BJ (cell line): Measurements from ENCODE around the gene B3GAT1. TPM values are rescaled to one million over a fixed set of nuclear protein-coding genes. Genes with fewer than 3 reads are reported as not detected.

Experiments used
- CTCF ChIA-PET: fragments of 350-600 bp; formaldehyde crosslinking; extraction: SDS; loops from one replicate; lab custom pipeline; 2021; ENCODE audit warnings: antibody characterized with exemption, inconsistent platforms; lab: Yijun Ruan, JAX
- POLR2A ChIA-PET: fragments of 300-600 bp; sonication (Branson Sonifier 250); formaldehyde crosslinking; extraction: SDS; loops from one replicate; lab custom pipeline; 2021; ENCODE audit warnings: antibody characterized with exemption; lab: Charles Lee
- DNase-seq: peaks from one replicate; pipeline ENCODE4 v3.0.0-alpha.2; 2011; ENCODE audit warnings: low read depth
- H3K27me3 ChIP-seq: 2 replicates; pipeline ENCODE4 v1.6.0; 2011; ENCODE audit warnings: low read length; ENCODE audit not compliant: control insufficient read depth, insufficient read depth
- H3K36me3 ChIP-seq: 2 replicates; pipeline ENCODE4 v1.5.1; 2011; ENCODE audit warnings: low read length; ENCODE audit not compliant: control insufficient read depth, insufficient read depth
- H3K4me3 ChIP-seq: 2 replicates; pipeline ENCODE4 v1.5.1; 2011; ENCODE audit warnings: low read depth, mild to moderate bottlenecking, control low read depth, low read length
- polyA plus RNA-seq: library from polyadenylated mRNA; depleted of rRNA; stranded (reverse); fragments of >200 nt; gene quantifications from 2 replicates; pipeline ENCODE4 v1.2.3, GENCODE V29; 2011
- TF ChIP-seq, protein P1 (sequence below): IDR thresholded peaks from 2 replicates; pipeline ENCODE4 v1.5.1; 2011; ENCODE audit warnings: low read depth, mild to moderate bottlenecking, control low read depth, inconsistent platforms, low read length, moderate library complexity; ENCODE audit not compliant: insufficient read depth

The B3GAT1 gene
- polyA plus RNA-seq, 1 experiment, result not detected

DNA sequence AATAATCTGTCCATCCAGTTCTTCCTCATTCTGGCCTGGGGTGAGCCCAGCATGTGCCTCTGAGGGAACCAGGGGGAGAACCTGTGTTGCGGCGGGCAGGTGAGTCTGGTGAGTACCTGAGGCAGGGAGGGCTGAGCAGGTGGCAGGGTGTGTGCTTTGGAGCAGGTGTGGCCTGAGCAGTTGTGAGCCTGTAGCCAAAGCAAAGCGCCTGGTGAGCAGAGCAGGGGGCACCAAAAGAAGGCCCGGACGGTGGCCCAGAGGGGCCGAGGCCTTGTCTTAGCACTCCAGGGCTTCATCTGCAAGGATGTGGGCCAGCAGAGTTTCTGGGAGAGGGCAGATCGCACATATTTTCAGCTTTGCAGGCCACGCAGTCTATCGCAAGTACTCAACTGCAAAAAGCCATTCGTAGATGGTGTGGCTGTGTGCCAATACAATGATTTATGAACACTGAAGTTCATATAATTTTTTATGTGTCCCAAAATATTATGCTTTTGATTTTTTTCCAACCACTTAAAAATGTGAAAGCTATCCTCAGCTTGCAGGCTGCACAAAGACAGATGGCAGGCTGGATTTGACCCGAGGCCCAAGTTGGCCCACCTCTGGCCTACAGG is 71.6 kb downstream of the B3GAT1 start:
- POLR2A ChIA-PET, result no interaction called here

DNA sequence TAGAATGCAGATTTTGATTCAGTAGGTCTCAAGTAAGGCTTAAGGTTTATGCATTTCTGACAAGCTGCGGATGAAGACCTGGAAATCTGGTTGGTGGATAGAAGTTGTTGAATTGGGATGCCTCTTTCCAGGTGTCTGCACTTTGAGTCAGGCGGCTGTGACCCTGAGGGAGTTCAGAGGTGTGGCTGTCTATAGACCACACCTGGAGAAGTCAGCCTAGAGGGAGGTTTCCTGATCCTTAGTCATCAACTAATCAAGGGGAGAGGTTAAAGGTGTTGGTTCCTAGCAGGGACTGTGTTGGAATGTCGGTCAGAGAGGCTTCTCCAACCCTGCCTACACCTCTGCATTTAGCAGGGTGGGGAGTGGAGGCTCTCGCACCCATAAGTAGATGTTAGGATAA is 72.3 kb downstream of the B3GAT1 start:
- Histone ChIP-seq H3K27me3 (no peaks in the 10 kb centered on the region), H3K4me3 (no peak overlapping the region), H3K36me3 (no peaks in the 10 kb centered on the region)
- TF ChIP-seq, protein P1, sequence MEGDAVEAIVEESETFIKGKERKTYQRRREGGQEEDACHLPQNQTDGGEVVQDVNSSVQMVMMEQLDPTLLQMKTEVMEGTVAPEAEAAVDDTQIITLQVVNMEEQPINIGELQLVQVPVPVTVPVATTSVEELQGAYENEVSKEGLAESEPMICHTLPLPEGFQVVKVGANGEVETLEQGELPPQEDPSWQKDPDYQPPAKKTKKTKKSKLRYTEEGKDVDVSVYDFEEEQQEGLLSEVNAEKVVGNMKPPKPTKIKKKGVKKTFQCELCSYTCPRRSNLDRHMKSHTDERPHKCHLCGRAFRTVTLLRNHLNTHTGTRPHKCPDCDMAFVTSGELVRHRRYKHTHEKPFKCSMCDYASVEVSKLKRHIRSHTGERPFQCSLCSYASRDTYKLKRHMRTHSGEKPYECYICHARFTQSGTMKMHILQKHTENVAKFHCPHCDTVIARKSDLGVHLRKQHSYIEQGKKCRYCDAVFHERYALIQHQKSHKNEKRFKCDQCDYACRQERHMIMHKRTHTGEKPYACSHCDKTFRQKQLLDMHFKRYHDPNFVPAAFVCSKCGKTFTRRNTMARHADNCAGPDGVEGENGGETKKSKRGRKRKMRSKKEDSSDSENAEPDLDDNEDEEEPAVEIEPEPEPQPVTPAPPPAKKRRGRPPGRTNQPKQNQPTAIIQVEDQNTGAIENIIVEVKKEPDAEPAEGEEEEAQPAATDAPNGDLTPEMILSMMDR, result no peak
- DNase-seq, result no peak
- POLR2A ChIA-PET, result no interaction called here
- CTCF ChIA-PET, result no interaction called here

More for the DNA sequence above, 71.6 kb downstream of the B3GAT1 start:
- Histone ChIP-seq H3K4me3 (no peak overlapping the region), H3K36me3 (no peaks in the 10 kb centered on the region), H3K27me3 (no peaks in the 10 kb centered on the region)
- CTCF ChIA-PET, result no interaction called here
- DNase-seq, result no peak
- TF ChIP-seq, protein P1, result no peak

DNA sequence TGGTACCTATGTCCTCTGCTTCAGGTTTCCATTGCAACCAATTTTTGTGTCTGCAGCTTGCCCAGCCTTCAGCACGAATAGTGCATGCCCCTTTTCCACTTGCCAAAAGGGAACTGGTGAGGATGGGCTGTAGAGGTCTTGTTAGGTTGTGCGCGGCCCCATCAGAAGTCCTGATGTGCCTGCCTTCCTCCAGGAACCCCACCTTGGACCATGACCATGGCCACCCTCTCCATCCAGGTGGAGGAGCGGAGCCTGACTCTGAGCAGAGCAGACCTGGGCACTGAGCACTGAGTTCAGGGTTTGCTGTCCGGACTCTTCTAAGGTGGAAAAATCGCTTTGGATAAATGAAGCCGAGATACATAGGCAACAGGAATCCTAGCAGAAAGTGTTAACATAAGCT is 73.4 kb downstream of the B3GAT1 start:
- H3K4me3 ChIP-seq, result no peak overlapping the region
- TF ChIP-seq, protein P1, result no peak

DNA sequence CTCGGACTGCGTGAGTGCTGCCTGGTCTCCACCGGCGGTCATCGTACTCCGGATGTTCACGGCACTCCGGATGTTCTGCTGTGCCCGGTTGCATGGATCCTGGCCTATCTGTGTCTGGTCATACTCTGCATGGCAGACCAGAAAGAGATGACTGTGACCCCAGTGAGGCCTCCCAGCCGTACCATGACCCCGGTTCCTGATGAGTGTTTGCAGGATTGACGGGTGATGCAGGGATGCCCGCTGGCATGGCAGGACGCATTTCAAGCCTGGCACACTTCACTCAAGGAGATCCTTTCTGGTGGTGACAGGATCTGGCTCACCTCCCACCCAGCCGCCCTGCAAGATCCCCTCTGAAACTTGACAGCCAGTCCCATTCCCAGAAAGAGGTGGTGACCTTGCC is 74.0 kb downstream of the B3GAT1 start:
- H3K27me3 ChIP-seq, result peaks cover 2% of the 10 kb centered on the region; the same call in 1 of the 2 replicates
- no peak for DNase-seq
- CTCF ChIA-PET, result no interaction called here
- no peak overlapping the region for H3K4me3 ChIP-seq
- POLR2A ChIA-PET, result no interaction called here
- TF ChIP-seq, protein P1, result no peak
- no peaks in the 10 kb centered on the region for H3K36me3 ChIP-seq

More for the DNA sequence above, 73.4 kb downstream of the B3GAT1 start:
- H3K36me3 ChIP-seq, result no peaks in the 10 kb centered on the region
- CTCF ChIA-PET, result no interaction called here
- DNase-seq, result no peak
- POLR2A ChIA-PET, result no interaction called here
- no peaks in the 10 kb centered on the region for H3K27me3 ChIP-seq

DNA sequence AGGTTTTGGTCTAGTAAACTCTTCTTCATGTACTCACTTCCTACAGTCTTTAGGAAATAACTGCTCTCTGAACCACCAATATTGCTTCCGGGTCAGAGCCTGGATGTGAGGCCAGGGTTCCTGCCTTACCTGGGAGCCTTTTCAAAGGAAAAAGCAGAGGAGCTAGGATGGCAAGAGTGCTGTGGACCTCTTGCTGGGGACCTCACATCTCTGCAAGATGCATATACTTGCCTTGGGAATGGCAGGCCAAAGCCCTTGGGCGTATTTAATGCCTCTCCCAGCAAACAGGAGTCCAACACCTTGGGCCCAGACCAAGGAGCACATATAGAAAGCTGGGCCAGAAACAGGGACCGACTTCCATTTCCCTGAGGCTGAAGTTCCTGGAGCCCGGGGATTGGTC is 75.0 kb downstream of the B3GAT1 start:
- Histone ChIP-seq H3K27me3 (peaks cover 3% of the 10 kb centered on the region), H3K36me3 (no peaks in the 10 kb centered on the region), H3K4me3 (no peak overlapping the region)
- CTCF ChIA-PET, result no interaction called here
- no peak for DNase-seq
- TF ChIP-seq, protein P1, result no peak
- POLR2A ChIA-PET, result no interaction called here
